ENCODE measurements around the gene ZNF521. TPM values are rescaled to one million over a fixed set of nuclear protein-coding genes. Genes with fewer than 3 reads are reported as not detected.

Gene ZNF521
- total RNA-seq, 3 donors from 2014 or later = 30.2 to 67.5 (median 51.8) TPM

GRCh38 chr18:25166113-25166512 is 185.9 kb downstream of the ZNF521 start:
- no peaks in the 10 kb centered on the region for H3K36me3 ChIP-seq
- no peak for TF ChIP-seq CTCF (IDR thresholded peaks at IDR 0.05)
- no peak for TF ChIP-seq POLR2AphosphoS5 (IDR thresholded peaks at IDR 0.05)
- TF ChIP-seq POLR2A (IDR thresholded peaks at IDR 0.05) = no peak
- no peaks in the 10 kb centered on the region for H3K27me3 ChIP-seq
- DNase-seq (ENCODE audit: low spot score in 2 of 2) = no peak
- no peaks in the 10 kb centered on the region for H3K4me1 ChIP-seq
- H3K27ac ChIP-seq = no peak overlapping the region
- no peaks in the 10 kb centered on the region for H3K9me3 ChIP-seq
- H3K4me3 ChIP-seq = no peak overlapping the region
- intact Hi-C loops (cut with DNase I; ENCODE audit: low total_unique reads) = no loop called here

GRCh38 chr18:25164848-25165811 is 186.8 kb downstream of the ZNF521 start:
- intact Hi-C loops (cut with DNase I; ENCODE audit: low total_unique reads) = no loop called here
- TF ChIP-seq POLR2AphosphoS5 (IDR thresholded peaks at IDR 0.05) (no peak), POLR2A (IDR thresholded peaks at IDR 0.05) (no peak), CTCF (IDR thresholded peaks at IDR 0.05) (no peak)
- H3K4me1 ChIP-seq = no peaks in the 10 kb centered on the region
- H3K9me3 ChIP-seq = no peaks in the 10 kb centered on the region
- H3K27me3 ChIP-seq = no peaks in the 10 kb centered on the region
- H3K36me3 ChIP-seq = no peaks in the 10 kb centered on the region
- DNase-seq (ENCODE audit: low spot score in 2 of 2) = no peak
- peak overlapping the region; percentile 31 to 65 (median 34) for H3K4me3 ChIP-seq
- peak overlapping the region; percentile 50 to 85 for H3K27ac ChIP-seq

GRCh38 chr18:25164211-25164847 is 187.6 kb downstream of the ZNF521 start:
- TF ChIP-seq POLR2A (IDR thresholded peaks at IDR 0.05) = no peak
- TF ChIP-seq POLR2AphosphoS5 (IDR thresholded peaks at IDR 0.05) = no peak
- TF ChIP-seq CTCF (IDR thresholded peaks at IDR 0.05) = no peak
- Histone ChIP-seq H3K36me3 (no peaks in the 10 kb centered on the region), H3K4me3 (peak overlapping the region; percentile 31 to 65 (median 34)), H3K27me3 (no peaks in the 10 kb centered on the region), H3K4me1 (no peaks in the 10 kb centered on the region), H3K27ac (peak overlapping the region; percentile 50 to 85), H3K9me3 (no peaks in the 10 kb centered on the region)
- intact Hi-C loops (cut with DNase I; ENCODE audit: low total_unique reads) = no loop called here
- no peak for DNase-seq (ENCODE audit: low spot score in 2 of 2)

- Histone ChIP-seq H3K4me3 (no peak overlapping the region), H3K4me1 (no peaks in the 10 kb centered on the region), H3K27ac (no peak overlapping the region), H3K27me3 (no peaks in the 10 kb centered on the region), H3K9me3 (no peaks in the 10 kb centered on the region), H3K36me3 (no peaks in the 10 kb centered on the region)
- no peak for DNase-seq (ENCODE audit: low spot score in 2 of 2)
- intact Hi-C loops (cut with DNase I; ENCODE audit: low total_unique reads) = no loop called here
- no peak for TF ChIP-seq POLR2AphosphoS5 (IDR thresholded peaks at IDR 0.05)
- TF ChIP-seq CTCF (IDR thresholded peaks at IDR 0.05) = no peak
- TF ChIP-seq POLR2A (IDR thresholded peaks at IDR 0.05) = no peak
These were observed 198.5 kb downstream of the ZNF521 start for GRCh38 chr18:25153426-25153825.

Data from breast epithelium (tissue), 4 donors.